OCI-LY7 (cell line): Measurements from ENCODE around the gene VSIR. TPM values are rescaled to one million over a fixed set of nuclear protein-coding genes. Genes with fewer than 3 reads are reported as not detected.

ENCODE experiments used
- BruUV-seq: library from RNA; stranded (reverse); fragments of 400-500 nt; replicated peaks from 2 replicates; lab custom pipeline; 2021; lab: Mats Ljungman, UMichigan
- CTCF ChIA-PET: fragments of 300-600 bp; sonication (Branson Sonifier 250); formaldehyde crosslinking; loops from one replicate; lab custom pipeline; 2022; ENCODE audit warnings: antibody characterized with exemption; ENCODE audit not compliant: unreplicated experiment; lab: Charles Lee
- POLR2A ChIA-PET: fragments of 300-600 bp; sonication (Branson Sonifier 250); formaldehyde crosslinking; loops from one replicate; lab custom pipeline; 2022; ENCODE audit warnings: antibody characterized with exemption; lab: Charles Lee
- DNase-seq: peaks from one replicate; pipeline ENCODE4 v3.0.0-alpha.2; 2015; ENCODE audit warnings: low spot score
- H2AFZ ChIP-seq: fragments of 200-600 bp; sonication (generic), shearing (Covaris generic); 2 replicates; pipeline ENCODE4 v1.6.1; 2014; ENCODE audit warnings: mild to moderate bottlenecking, antibody characterized with exemption, low read length, moderate library complexity
- H3K27ac ChIP-seq: fragments of 200-600 bp; sonication (generic); 2 replicates; pipeline ENCODE4 v1.5.1; 2014; ENCODE audit warnings: mixed run types, low read depth, mild to moderate bottlenecking, moderate library complexity, low read length, inconsistent platforms; ENCODE audit not compliant: poor library complexity, severe bottlenecking
- H3K36me3 ChIP-seq: fragments of 200-600 bp; sonication (generic); 2 replicates; pipeline ENCODE4 v1.6.1; 2014; ENCODE audit warnings: mild to moderate bottlenecking, antibody characterized with exemption, low read length, moderate library complexity, mixed read lengths; ENCODE audit not compliant: insufficient read depth
- H3K4me1 ChIP-seq: fragments of 200-600 bp; sonication (generic); 2 replicates; pipeline ENCODE4 v1.5.1; 2014; ENCODE audit warnings: mild to moderate bottlenecking, low read length; ENCODE audit not compliant: insufficient read depth, poor library complexity, severe bottlenecking
- H3K4me2 ChIP-seq: fragments of 200-600 bp; sonication (generic); 2 replicates; pipeline ENCODE4 v1.6.1; 2014; ENCODE audit warnings: mild to moderate bottlenecking, low read length
- H3K4me3 ChIP-seq: fragments of 200-600 bp; sonication (generic); 2 replicates; pipeline ENCODE4 v1.5.1; 2014; ENCODE audit warnings: mild to moderate bottlenecking, low read depth, low read length; ENCODE audit not compliant: poor library complexity, severe bottlenecking
- H3K79me2 ChIP-seq: fragments of 200-600 bp; sonication (generic); 2 replicates; pipeline ENCODE4 v1.6.1; 2016; ENCODE audit warnings: low read depth, mild to moderate bottlenecking, low read length, moderate library complexity, mixed read lengths; ENCODE audit not compliant: insufficient read depth
- H3K9me2 ChIP-seq: fragments of 200-600 bp; sonication (generic); 2 replicates; pipeline ENCODE4 v1.6.1; 2016; ENCODE audit warnings: mild to moderate bottlenecking, low read length, mixed read lengths; ENCODE audit not compliant: insufficient read depth
- H3K9me3 ChIP-seq: fragments of 200-600 bp; sonication (generic); 2 replicates; pipeline ENCODE4 v1.6.1; 2014; ENCODE audit warnings: mild to moderate bottlenecking, mixed run types, low read length, mixed read lengths
- H4K20me1 ChIP-seq: fragments of 200-600 bp; sonication (generic); 2 replicates; pipeline ENCODE4 v1.6.1; 2014; ENCODE audit warnings: mild to moderate bottlenecking, antibody characterized with exemption, low read length, moderate library complexity, mixed read lengths; ENCODE audit not compliant: insufficient read depth
- EZH2phosphoT487 ChIP-seq: fragments of 200-600 bp; sonication (generic); IDR thresholded peaks from 2 replicates; pipeline ENCODE4 v1.6.1; 2018; ENCODE audit warnings: low read depth, borderline replicate concordance, mild to moderate bottlenecking, mixed run types, antibody characterized with exemption, low read length, moderate library complexity, mixed read lengths
- intact Hi-C: fragments of 100-400 bp; cut with micrococcal nuclease; formaldehyde crosslinking; loops from one replicate; pipeline ENCODE4 v1.10.0; 2022; ENCODE audit not compliant: unreplicated experiment
- total RNA-seq, 2 experiments: library from RNA; depleted of rRNA in 1 of 2; stranded (reverse); fragments of >200 nt in 1 of 2; shearing (Covaris generic) in 1 of 2; gene quantifications; 2 replicates each; pipeline ENCODE4 v1.2.3, GENCODE V29; 2014 to 2022
- TF ChIP-seq, protein P1 (sequence below): fragments of 200-600 bp; sonication (generic); conservative IDR thresholded peaks from 2 replicates; pipeline ENCODE4 v1.5.1; 2014; ENCODE audit warnings: mild to moderate bottlenecking, antibody characterized with exemption, low read length, moderate library complexity, mixed read lengths

VSIR gene
- total RNA-seq, 2 experiments from 2014 or later: 2.2 to 9.0 TPM

DNA sequence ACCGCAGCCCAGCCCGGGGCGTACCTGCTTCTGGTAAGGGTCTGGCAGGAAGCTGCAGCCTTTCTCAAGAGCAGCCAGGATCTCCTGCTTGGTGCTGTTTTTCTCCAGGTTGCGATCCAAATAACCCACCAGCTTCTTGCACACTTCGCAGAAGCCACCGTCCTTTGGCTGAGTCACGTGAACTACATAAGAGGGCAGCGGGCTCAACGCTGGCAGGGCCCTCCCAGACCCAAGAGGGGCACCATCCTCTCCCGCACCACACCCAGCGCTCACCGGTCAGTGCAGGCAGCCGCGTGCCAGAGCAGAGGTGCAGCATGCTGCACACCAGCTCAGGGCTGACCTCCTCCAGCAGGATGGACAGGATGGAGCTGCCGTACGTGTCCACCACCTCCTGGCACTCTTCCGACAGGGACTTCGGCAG, 46.1 kb upstream of the VSIR start:
- ChIA-PET POLR2A (interaction anchor here (1.0 kb wide), 1 partner anchor 17 kb away, joined by 3 read pairs; no protein-coding TSS in a partner anchor), CTCF (no interaction called here)
- Histone ChIP-seq H3K79me2 (no peaks in the 10 kb centered on the region), H3K27ac (no peak overlapping the region), H3K9me2 (no peaks in the 10 kb centered on the region), H3K9me3 (no peaks in the 10 kb centered on the region), H3K4me1 (no peaks in the 10 kb centered on the region), H3K4me2 (no peak overlapping the region), H2AFZ (no peak overlapping the region), H3K4me3 (no peak overlapping the region), H3K36me3 (peaks cover 94% of the 10 kb centered on the region), H4K20me1 (no peaks in the 10 kb centered on the region)
- no TSS peak for BruUV-seq
- TF ChIP-seq, protein P1, sequence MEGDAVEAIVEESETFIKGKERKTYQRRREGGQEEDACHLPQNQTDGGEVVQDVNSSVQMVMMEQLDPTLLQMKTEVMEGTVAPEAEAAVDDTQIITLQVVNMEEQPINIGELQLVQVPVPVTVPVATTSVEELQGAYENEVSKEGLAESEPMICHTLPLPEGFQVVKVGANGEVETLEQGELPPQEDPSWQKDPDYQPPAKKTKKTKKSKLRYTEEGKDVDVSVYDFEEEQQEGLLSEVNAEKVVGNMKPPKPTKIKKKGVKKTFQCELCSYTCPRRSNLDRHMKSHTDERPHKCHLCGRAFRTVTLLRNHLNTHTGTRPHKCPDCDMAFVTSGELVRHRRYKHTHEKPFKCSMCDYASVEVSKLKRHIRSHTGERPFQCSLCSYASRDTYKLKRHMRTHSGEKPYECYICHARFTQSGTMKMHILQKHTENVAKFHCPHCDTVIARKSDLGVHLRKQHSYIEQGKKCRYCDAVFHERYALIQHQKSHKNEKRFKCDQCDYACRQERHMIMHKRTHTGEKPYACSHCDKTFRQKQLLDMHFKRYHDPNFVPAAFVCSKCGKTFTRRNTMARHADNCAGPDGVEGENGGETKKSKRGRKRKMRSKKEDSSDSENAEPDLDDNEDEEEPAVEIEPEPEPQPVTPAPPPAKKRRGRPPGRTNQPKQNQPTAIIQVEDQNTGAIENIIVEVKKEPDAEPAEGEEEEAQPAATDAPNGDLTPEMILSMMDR: no peak
- no peak for TF ChIP-seq EZH2phosphoT487
- intact Hi-C loops: no loop called here
- no peak for DNase-seq

DNA sequence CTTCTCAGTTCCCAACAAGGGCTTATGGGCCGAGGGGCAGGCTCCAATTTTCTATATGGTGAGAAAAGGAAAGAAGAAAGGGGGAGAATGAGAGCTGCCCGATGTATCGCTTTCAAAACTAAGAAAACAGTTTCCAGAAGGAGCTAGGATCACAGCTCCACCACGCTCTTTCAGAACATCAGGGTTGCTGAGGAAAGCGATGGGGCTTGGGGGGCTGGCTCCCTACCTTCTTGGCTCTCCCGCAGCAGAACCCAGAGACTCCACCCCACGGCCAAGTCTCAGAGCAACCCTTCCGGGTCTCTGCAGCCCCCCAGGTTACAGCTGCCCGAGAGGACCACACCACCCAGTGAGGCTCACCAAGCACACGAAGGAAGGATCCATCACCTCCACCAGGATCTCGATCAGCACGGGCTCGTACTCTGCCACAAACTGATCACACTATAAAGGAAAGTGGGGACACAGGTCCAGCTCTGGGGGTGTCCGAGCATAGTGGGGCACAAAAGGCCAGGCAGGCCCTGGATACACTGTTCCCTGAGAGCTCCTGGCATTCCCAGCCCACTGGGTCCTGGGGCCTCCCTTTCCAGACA, 45.4 kb upstream of the VSIR start:
- TF ChIP-seq EZH2phosphoT487: no peak
- TF ChIP-seq, protein P1: no peak
- Histone ChIP-seq H3K4me3 (no peak overlapping the region), H3K36me3 (peaks cover 87% of the 10 kb centered on the region), H3K4me2 (no peak overlapping the region), H2AFZ (no peak overlapping the region), H3K79me2 (no peaks in the 10 kb centered on the region), H3K4me1 (no peaks in the 10 kb centered on the region), H3K9me2 (no peaks in the 10 kb centered on the region), H4K20me1 (no peaks in the 10 kb centered on the region), H3K9me3 (no peaks in the 10 kb centered on the region), H3K27ac (no peak overlapping the region)
- ChIA-PET CTCF (interaction anchor here (0.9 kb wide), 1 partner anchor 17 kb away, joined by 3 read pairs; no protein-coding TSS in a partner anchor), POLR2A (interaction anchor here (0.5 to 1.0 kb wide), 3 partner anchors 17 to 941 kb away, joined by 3 to 6 read pairs (median 3); no protein-coding TSS in a partner anchor)
- intact Hi-C loops: no loop called here
- BruUV-seq: no TSS peak
- DNase-seq: no peak
